AG09319 (cell line): Measurements from ENCODE around the gene ITGB3.

Source experiments
- DNase-seq: peaks from one replicate; pipeline ENCODE4 v3.0.0-alpha.2; 2010; ENCODE audit warnings: low read depth; ENCODE audit errors: extremely low read depth
- TF ChIP-seq, protein P1 (sequence below): IDR thresholded peaks from 2 replicates; pipeline ENCODE4 v1.5.1; 2011; ENCODE audit warnings: low read depth, mild to moderate bottlenecking, inconsistent platforms, low read length, moderate library complexity

The ITGB3 gene

GRCh38 chr17:47280072-47280811 lies 26.6 kb downstream of the ITGB3 start:
- TF ChIP-seq, protein P1, sequence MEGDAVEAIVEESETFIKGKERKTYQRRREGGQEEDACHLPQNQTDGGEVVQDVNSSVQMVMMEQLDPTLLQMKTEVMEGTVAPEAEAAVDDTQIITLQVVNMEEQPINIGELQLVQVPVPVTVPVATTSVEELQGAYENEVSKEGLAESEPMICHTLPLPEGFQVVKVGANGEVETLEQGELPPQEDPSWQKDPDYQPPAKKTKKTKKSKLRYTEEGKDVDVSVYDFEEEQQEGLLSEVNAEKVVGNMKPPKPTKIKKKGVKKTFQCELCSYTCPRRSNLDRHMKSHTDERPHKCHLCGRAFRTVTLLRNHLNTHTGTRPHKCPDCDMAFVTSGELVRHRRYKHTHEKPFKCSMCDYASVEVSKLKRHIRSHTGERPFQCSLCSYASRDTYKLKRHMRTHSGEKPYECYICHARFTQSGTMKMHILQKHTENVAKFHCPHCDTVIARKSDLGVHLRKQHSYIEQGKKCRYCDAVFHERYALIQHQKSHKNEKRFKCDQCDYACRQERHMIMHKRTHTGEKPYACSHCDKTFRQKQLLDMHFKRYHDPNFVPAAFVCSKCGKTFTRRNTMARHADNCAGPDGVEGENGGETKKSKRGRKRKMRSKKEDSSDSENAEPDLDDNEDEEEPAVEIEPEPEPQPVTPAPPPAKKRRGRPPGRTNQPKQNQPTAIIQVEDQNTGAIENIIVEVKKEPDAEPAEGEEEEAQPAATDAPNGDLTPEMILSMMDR, result no peak
- no peak for DNase-seq

DNA sequence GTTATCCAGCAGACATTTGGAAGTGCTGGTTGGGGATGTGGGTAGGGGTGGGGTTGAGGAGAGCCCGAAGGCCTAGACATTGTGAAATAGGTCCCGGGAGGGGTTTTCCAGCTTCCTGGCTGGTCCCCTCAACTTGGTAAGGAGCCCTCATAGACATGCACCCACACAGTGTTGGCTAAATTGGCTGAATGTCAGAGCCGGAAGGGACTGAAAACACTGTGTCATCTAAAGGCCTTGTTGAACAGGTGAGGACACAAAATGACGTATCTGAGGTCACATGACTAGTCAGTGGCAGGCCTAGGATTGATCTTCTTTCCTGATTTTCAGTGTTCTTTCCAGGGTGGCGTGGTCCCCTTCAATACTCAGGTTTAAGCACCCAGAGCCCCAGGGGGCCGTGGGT lies 27.6 kb downstream of the ITGB3 start:
- TF ChIP-seq, protein P1, result no peak
- DNase-seq, result no peak

GRCh38 chr17:47285003-47285402 lies 31.4 kb downstream of the ITGB3 start:
- DNase-seq, result no peak
- TF ChIP-seq, protein P1, result no peak

DNA sequence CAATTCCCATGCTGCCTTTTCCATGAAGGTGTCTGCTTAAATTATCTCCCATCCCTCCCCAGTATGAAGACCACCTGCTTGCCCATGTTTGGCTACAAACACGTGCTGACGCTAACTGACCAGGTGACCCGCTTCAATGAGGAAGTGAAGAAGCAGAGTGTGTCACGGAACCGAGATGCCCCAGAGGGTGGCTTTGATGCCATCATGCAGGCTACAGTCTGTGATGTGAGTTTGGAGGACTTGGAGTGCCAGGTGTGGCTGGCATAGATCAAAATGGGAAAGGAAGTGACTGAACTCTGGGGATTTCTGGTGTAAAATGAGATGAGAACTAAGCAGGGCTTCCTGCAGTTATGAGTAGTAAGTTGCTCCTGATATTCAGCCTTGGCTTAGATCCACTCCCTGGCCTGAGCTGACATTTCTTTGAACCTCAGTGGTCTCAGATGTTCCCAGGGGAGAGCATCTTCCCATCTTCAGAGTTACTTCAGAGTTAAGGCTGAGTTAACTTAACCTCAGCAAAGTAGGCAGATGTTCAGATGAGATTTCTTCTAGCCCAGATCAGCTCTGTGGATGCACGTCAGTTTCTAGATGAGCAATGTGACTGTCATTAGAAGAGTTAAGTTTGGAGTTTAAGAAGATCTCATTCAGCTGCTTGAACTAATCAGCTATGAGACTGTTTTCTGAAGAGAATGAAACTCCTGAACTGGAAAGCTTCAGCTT lies 32.7 kb downstream of the ITGB3 start:
- DNase-seq, result no peak
- TF ChIP-seq, protein P1, result no peak

DNA sequence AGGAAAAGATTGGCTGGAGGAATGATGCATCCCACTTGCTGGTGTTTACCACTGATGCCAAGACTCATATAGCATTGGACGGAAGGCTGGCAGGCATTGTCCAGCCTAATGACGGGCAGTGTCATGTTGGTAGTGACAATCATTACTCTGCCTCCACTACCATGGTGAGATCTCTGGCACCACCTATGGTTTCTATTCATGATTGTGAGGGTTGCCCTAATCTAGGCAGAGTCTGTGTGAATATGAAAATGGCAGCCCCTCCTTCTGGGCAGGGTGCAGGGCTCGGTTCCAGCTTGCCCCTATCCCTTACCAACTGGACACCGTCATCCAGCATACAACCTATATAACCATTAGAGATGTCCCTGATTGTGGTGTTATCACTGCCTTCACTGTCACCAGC lies 33.4 kb downstream of the ITGB3 start:
- TF ChIP-seq, protein P1, result no peak

GRCh38 chr17:47287639-47288038 lies 34.0 kb downstream of the ITGB3 start:
- TF ChIP-seq, protein P1, result no peak
- DNase-seq, result no peak

More for the DNA sequence above, 33.4 kb downstream of the ITGB3 start:
- no peak for DNase-seq

- DNase-seq, result no peak
- TF ChIP-seq, protein P1, result no peak
Observed at GRCh38 chr17:47288531-47289116, 35.0 kb downstream of the ITGB3 start.
